Gastrocnemius medialis (tissue), 4 donors: ENCODE data around the gene FCER1G.

Source experiments
- CTCF ChIP-seq, 5 experiments: fragments of 450-650 bp in 3 of 5; fragments of 200-600 bp in 2 of 5; sonication (generic) in 2 of 5; IDR thresholded peaks in 4 of 5; conservative IDR thresholded peaks in 1 of 5; 1 replicate in 4 of 5; 2 replicates in 1 of 5; pipeline ENCODE4 v1.5.1; 2016 to 2019; ENCODE audit warnings: antibody characterized with exemption in 5 of 5, mild to moderate bottlenecking in 3 of 5, moderate library complexity in 3 of 5
- POLR2A ChIP-seq, 2 donors: fragments of 450-650 bp; IDR thresholded peaks; one replicate each; pipeline ENCODE4 v1.6.1; 2017; ENCODE audit warnings: antibody characterized with exemption in 2 of 2, mild to moderate bottlenecking in 2 of 2, moderate library complexity in 2 of 2

DNA sequence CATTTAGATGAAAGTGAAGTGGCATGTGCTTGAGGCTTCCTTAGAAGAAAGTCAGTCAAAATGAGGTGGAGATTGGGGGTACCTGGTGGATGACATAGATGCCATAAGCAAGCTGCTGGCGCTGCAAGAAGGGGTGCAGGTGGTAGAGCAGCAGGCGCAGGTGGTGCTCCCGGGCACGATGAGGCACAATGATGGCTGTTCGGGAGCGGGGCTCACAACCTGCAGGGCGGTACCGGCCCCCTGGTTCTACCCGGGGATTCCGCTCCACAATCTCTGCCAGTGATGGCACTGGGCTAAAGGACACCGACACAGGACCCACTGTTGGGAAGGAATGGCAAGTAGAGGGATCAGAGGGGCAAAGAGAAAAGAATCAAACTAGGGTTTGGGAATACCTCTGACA is 40.2 kb upstream of the FCER1G start:
- no peak for TF ChIP-seq CTCF (IDR thresholded peaks at IDR 0.05 in 4 of 5, conservative IDR thresholded peaks at IDR 0.05 in 1 of 5)
- no peak for TF ChIP-seq POLR2A (IDR thresholded peaks at IDR 0.05)
